CD4-positive, alpha-beta T cell treated with Interleukin-12 subunit alpha and Interleukin-12 subunit beta, for 1 hour (primary cell): ENCODE data around the gene IGHMBP2.

Experiments
- DNase-seq: peaks from one replicate; pipeline ENCODE4 v3.0.0-alpha.2; 2020

Gene IGHMBP2

DNA sequence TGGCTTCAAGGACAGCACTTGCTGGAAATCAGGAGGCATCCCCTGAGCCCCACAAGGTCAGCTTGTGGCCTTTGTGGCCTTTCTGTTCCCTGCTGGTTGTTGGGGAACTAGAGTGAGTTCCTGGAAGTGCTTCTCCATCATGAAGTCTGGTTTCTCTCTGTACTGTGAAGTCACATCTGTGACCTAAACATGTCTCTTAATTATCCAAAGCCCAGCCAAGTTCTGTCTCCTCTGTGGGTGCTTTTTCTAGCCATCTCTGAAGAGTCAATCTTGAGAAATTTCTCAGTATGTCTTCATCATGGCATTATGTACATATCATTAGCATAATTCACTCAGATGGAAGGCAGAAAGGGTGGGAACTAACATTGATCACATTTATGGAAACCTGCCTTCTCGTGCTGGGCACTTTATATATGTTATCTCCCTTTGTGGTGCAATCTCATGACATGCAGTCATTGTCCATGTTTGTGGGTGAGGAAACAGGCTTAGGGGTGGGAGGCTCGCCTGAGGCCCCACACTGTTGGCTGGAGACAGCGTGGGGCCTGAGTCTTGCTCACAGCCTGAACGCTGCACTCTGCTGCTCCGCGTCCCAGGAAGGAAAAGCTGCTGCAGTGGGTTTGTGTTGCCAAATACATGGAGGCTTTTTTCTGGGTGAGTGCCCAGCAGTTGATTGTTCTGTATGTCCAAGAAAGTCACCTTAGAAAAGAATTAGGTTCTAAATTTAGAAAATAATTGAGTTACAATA is 24.6 kb downstream of the IGHMBP2 start:
- no peak for DNase-seq

DNA sequence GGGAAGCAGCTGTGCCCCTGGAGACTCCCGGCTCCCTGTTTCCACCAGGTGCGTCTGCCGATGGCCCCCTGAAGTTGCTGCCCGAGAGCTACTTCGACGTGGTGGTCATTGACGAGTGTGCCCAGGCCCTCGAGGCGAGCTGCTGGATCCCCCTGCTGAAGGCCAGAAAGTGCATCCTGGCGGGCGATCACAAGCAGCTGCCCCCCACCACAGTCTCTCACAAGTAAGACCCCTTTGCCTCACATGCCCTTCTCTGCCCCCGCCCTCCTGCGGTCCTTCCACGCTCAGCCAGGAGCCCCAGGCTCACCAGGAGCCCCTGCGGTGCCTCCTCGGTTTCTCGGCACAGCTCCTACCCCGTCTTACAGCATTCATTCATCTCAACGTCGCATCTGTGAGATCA is 25.4 kb downstream of the IGHMBP2 start:
- no peak for DNase-seq

DNA sequence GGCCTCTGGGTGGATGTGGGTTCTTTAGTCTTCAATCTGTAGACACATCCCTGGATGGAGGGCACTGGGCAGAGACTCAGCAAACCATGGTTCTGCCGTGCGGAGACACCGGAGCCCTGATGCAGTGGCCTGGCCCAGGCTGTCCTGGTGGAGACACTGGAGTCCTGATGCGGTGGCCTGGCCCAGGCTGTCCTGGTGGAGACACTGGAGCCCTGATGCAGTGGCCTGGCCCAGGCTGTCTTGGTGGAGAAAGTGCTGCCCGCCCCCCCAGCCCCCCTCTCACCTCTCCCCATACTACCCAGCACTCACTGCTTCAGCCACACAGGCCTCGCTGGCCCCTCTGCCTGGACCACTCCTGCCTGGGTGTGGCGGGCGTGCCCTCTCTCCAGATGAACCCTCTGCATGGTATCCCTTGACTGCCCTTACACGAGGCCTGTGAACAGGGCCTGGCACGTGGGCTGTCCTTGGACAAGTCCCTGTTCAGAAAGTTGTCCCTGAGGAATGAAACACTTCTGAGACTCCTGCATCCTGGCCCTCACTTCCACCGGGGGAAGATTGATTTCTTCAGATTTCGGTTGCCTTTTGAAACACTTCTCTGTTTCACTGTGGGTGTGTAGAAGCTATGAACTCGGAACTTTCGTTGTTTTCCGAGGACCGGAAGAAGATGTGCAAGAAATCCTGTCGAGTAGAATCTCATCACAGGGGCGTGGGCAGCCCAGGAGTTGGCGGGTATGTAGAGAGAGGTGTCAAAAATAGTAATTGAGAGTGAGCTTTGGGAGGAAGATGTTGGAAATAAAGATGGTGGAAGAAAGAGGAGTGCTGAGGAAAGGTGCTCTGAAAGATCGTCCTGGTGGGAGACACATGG is 26.2 kb downstream of the IGHMBP2 start:
- DNase-seq = no peak

DNA sequence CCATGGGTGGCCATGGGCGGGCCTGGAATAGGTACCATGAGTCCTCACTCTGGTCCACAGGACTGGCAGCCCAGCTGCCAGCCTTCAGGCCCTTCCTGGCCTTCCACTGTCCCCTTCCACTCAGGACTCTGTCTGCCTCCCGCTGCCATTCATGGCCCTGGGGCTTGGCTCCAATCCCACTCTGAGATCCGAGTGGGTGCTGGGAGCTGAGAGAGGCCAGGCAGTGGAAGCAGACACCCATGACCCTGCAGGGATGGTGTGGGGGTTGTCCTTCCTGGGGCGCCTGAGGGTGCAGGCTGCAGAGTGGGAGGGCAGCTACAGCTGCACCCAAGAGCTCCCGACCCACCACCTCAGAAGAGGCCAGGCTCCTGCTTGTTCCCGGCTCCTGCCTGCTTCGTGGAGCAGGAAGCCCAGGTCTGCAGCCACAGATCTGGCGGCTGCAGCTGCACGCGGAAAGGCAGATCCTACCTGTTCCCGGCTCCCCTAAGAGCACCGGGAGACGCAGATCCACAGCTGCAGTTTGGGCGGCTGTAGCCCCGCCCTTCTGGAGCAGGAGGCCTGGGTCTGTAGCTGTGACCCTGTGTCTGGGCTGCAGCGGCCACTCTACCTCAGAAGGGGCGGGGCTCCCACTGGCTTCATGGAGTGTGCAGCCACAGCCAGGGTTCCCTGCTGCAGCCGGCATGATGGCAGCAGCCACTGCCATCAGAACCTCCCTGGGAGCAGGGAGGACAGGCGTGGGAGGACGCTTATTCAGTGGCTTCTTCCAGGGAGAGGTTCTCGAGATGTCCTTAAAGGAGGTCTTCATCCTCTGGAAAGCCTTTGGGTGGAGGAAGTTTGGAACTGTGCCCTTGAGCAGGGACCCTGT is 27.5 kb downstream of the IGHMBP2 start:
- DNase-seq = no peak

DNA sequence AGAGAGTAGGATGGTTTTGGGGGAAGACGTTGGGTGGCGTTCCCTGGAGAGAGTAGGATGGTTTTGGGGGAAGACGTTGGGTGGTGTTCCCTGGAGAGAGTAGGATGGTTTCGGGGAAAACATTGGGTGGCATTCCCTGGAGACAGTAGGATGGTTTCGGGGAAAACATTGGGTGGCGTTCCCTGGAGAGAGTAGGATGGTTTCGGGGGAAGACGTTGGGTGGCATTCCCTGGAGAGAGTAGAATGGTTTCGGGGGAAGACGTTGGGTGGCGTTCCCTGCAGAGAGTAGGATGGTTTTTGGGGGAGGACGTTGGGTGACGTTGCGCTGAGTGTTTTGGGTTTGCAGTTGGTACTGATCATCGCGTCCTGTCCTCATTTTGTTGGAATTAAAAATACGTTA is 28.2 kb downstream of the IGHMBP2 start:
- no peak for DNase-seq

DNA sequence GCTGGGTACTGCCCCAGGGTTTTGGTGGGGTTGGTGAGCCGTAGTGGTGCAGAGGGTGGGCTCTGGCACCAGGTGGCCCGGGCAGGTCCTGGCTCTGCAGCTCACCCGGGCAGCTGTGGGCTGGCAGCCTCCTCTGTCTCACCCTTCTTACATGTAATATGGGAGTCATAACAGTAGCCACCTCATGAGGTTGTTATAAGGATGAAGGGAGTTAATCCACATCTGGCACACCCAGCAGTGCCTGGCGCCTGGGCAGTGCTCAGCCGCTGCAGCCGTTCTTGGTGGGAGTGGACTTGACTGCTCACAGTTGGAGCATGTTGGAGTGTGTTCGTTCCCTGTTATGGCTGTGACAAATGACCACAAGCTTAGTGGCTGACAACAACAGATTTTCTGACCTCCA is 28.7 kb downstream of the IGHMBP2 start:
- DNase-seq = no peak

DNA sequence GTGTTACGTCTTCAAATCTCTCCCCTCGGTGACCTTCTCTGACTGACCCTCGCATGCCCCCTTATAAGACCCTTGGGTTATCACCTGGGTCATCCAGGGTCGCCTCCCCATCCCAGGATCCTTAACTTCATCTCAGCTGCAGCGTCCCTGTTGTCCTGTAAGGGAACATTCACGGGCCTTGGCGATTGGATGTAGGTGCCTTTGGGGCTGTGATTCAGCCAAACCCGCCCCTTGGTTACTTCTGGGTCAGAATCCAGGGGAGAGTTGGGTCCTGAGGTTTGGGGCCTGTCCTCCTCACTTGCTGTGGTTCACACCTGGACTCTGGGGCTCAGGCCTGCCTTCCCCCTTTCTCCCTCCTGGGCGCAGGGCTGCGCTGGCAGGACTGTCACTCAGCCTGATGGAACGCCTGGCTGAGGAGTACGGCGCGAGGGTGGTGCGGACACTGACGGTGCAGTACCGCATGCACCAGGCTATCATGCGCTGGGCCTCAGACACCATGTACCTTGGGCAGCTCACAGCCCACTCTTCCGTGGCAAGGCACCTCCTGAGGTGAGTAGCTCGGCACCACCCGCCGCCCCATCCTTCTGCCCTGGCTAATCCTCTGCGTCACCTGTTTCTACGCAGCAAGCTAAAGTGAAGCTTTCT is 29.4 kb downstream of the IGHMBP2 start:
- no peak for DNase-seq

DNA sequence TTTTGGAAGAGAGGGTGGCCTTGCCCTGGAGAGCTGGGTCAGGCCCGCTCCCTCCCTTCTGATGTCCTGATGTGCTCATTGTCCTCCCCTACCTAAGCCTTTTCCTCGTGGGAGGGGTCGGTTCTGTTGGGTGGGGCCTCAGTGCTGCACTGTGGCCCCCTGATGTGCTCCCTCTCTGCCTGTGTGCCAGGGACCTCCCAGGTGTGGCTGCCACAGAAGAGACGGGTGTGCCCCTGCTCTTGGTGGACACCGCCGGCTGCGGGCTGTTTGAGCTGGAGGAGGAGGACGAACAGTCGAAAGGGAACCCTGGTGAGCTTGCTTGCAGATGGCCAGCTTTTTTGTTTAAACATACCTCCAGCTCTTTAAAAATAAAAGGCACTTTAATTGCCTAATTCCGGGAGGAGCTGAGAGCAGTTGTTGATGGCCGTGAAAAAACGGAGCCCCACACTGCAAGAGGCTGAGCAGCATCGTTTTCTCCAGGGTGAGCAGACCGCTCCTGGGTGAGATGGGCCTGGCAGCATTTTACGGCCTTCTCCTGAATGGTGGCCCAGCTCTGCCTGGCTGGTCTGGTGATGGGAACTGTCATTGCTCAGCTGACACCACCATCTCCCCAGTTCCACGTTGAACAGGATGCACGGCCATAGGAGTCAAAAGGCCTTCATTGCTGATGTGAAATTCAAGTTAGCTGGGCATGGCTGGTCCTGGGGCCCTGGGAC is 30.1 kb downstream of the IGHMBP2 start:
- DNase-seq = no peak

DNA sequence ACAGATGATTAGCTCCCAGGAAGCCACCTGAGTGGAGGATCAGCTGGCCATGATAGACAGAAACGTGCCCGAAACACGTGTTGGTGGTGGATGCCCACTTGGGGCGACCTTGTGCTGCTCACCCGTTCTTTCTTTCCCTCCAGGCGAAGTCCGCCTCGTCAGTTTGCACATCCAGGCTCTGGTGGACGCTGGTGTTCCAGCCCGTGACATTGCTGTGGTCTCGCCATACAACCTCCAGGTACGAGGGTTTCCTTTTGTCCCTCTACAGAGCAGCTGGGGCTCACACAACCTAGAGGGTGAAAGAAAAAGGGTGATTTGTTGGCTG is 30.6 kb downstream of the IGHMBP2 start:
- no peak for DNase-seq

DNA sequence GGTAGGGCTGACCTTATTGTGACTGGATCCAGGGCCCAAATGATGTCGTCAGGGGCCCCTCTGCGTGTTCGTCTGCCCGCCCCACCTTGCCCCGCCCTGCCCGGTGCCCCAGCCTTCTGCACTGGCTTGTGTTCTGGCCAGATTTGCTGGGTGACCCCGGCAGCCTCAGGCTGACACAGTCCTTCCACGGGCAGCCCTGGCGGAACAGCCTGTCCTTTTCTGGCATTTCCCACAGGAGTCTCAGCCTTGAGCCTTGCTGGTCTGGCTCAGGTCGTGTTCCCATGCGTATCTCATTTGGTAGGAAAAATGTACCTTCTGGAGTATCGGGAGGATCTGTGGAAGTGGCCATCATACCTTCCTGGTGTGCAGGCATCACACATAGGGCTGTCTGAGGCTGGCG is 31.0 kb downstream of the IGHMBP2 start:
- DNase-seq = no peak

DNA sequence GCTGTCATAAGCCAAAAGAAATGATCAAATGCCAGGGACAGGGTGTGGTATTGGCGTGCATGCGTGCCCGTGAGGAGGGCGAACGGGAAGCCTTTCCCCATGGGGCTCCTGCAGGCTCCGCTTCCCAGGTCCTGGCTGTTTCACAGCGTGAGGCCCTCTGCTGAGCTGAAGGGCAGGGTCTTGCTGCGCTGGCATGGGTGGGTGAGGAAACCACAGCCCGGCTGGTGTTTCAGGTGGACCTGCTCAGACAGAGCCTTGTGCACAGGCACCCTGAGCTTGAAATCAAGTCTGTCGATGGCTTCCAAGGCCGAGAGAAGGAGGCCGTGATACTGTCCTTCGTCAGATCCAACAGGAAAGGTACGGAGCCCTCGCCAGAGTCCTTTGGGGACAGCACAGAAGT is 31.4 kb downstream of the IGHMBP2 start:
- no peak for DNase-seq

DNA sequence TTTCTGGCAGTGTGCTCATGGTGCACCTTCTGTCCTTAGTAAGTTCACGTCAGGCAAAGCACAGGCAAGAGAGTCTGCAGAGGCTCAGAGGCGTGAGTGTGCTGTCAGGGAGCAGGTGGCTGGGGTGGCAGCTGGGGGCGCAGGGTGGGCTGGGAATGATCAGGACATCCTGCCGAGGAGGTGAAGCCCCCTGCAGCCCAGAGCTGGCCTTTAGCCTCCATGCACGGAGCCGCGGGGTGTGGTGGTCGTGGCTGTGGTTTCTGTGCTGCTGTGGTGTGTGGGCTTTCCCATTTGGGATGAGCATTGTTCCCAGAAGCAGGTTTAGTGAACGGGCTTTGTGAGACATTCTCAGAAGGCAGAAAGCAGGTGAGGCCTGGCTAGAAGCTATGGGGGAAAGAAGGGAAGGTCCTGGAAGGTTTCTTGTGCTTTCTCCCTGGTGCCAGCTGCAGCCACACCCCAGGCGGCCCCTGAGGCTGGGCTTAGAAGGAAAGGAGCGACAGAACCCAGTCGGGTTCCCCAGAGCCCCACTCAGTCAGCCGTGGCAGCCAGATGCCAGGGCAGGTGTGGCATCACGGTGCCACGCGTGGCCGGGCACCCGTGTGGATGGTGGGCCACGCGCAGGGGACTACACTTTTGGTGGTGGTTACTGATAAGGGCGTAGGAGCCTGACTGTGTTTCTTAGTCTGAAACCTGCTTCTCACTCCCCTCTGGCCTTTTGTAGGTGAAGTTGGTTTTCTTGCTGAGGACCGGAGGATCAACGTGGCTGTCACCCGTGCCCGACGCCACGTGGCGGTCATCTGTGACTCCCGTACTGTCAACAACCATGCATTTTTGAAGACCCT is 32.0 kb downstream of the IGHMBP2 start:
- no peak for DNase-seq

DNA sequence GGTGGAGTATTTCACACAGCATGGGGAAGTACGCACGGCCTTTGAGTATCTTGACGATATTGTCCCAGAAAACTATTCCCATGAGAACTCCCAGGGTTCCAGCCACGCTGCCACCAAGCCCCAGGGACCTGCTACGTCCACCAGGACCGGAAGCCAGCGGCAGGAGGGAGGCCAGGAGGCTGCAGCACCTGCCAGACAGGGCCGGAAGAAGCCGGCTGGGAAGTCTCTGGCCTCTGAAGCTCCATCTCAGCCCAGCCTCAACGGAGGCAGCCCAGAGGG is 32.6 kb downstream of the IGHMBP2 start:
- no peak for DNase-seq

DNA sequence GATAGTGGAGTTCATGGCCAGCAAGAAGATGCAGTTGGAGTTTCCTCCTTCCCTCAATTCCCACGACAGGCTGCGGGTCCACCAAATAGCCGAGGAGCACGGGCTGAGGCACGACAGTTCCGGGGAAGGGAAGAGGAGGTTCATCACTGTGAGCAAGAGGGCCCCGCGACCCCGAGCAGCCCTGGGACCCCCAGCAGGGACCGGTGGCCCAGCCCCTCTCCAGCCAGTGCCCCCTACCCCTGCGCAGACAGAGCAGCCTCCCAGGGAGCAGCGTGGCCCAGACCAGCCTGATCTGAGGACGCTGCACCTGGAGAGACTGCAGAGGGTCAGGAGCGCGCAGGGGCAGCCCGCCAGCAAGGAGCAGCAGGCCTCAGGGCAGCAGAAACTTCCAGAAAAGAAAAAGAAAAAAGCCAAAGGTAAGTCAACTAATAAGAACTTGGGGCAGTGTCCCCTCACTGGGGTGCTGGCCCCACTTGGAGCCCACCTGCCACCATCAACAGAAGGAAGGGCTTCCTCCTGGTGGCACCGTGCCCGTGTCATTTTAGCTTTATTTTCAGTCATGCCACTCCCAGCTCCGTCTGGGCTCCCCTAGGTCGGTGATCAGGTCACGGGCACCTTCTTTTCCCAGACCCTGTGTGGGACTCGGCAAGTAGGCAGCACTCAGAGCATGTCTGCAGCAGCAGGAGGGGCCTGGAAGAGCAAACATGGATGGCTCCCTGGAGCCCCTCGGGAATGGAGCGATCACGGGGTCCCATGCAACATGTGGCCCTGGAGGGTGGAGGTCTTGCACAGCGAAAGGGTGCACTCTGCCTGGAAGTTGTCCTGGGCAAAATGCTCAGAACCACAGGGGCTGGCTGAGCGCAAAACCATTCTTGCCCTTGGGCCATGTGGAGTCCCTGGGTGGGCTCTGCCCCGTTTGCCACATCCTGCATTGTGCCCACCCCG is 33.3 kb downstream of the IGHMBP2 start:
- DNase-seq = no peak

DNA sequence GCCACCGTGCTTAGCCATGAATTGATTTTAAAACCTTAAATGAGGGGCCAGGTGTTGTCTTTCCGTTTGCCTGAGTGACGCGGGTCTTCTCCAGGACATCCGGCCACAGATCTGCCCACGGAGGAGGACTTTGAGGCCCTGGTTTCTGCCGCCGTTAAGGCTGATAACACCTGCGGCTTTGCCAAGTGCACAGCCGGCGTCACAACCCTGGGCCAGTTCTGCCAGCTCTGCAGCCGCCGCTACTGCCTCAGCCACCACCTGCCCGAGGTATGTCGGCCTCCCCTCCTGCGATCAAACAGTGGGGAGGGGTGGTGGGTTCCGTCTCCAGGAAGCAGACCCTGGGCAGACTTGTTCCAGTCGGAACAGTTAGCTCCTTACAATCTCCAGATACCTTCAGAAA is 34.4 kb downstream of the IGHMBP2 start:
- no peak for DNase-seq

DNA sequence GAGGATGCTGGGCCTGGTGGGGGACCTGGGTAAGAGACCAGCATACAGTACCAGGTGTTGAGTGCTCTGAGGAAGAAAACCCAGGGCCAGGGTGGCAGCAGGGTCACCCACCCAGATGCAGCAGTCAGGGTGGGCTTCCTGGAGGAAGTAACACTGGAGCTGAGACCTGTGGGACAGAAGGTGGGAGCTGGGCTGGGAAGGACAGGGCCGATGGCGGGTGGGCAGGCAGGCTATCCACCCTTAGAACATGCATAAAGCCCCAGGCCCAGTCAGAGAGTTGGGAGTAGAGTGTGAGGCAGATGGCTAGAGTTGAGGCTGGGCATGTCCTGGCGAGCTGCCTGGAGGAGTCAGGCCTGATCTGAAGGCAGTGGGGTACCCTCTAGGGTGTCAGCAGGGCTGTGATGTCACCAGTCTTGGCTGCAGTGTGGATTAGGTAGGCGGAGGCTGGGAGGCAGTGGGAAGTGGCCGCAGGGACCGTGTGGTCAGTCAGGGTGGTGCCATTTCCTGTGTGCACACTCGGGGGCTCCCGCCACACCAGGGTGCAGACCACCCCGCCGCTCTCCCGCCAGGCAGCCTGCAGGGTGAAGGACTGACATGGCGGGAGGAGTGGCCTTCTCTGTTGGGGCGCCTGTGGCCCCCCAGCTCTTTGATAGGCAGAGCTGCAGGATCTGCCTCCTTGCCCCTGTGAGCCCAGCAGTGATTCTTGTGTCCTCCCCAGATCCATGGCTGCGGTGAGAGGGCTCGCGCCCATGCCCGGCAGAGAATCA is 35.3 kb downstream of the IGHMBP2 start:
- DNase-seq = no peak

DNA sequence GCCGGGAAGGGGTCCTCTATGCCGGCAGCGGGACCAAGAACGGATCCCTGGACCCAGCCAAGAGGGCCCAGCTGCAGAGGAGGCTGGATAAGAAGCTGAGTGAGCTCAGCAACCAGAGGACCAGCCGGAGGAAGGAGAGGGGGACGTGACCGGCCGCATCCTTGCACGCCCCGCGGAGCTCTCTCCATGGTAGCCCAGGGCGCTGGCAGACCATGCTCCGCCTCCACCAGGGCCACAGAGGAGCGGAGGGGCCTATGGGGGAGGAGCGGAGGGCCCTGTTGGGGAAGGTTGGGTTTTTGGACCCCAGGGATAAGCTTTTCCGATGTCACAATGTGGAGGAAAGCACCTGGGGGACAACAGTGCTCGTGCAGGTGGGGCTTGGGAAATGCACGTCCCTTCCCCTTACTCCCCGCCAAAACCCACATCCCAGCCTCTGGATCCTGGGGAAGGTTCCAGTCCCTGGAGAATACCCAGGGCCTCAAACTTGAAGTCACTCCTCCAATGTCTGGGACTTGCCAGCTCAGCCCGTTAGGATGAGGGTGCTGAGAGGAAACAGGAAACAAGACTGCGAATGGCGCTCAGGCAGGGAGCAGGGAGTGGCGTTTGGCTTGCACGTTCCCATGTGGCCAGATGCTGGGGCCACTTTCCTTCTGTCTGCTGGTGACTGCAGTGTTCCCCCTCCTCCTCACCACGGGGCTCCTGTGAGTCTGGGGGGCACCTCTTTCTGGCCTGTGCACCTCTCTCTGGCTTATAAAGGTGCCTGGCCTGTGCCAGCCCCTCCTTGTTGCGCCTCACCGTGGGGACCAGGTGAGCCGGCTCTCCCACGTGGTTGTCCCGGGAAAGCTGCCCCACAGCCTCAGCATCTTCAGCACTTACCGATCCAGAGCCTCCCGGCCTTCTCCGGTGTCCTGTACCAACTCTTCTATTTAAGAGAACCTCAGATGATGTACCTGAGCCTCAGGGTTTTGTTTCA is 36.2 kb downstream of the IGHMBP2 start:
- no peak for DNase-seq

DNA sequence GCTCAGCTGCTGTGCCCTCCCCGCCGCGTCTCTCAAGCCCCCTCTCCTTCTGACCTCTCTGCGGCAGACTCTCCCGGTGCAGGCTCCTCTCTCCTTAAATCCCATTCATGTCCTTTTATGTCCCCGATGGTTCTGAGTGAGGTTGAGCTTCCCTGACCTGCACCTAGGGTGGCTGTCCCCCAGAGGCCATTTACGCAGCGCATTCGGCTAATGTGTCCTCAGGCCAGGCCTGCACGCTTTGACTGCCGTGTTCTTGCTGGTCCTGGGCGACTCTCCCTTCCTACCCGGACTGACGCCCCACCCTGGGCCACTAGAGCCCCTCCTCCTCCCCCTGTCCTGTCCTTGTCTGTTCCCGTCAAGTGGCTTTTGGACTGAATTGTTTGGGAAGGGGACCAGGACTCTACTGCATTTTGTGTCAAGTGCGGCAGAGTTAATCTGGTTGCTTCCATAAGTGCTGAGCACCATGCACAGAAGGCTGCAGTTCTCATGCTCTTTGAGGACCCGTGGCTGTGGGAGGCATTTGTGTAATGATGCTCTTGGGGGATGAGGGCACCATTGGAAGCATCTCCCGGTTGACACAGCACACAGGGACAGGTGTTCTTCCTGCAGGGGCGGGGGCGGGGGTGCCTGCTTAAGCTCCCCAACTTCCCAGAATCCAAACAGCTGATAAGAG is 37.1 kb downstream of the IGHMBP2 start:
- no peak for DNase-seq
